Activated effector memory CD4-positive, alpha-beta T cell treated with anti-CD3 and anti-CD28 coated beads, Interleukin-2, amount 50 U/mL, for 16 hours (primary cell): ENCODE measurements around the gene COX7A2.

ENCODE experiments used
- DNase-seq: peaks from one replicate; pipeline ENCODE4 v3.0.0-alpha.2; 2020

The COX7A2 gene

GRCh38 chr6:75268121-75268987 lies 24.8 kb upstream of the COX7A2 start:
- DNase-seq: no peak

GRCh38 chr6:75267461-75267860 lies 23.9 kb upstream of the COX7A2 start:
- DNase-seq: no peak

- no peak for DNase-seq
Observed at GRCh38 chr6:75266716-75267291, 23.2 kb upstream of the COX7A2 start.

- DNase-seq: no peak
Observed at GRCh38 chr6:75263401-75263750, 19.8 kb upstream of the COX7A2 start.

GRCh38 chr6:75262716-75263400 lies 19.3 kb upstream of the COX7A2 start:
- no peak for DNase-seq

- no peak for DNase-seq
Observed at GRCh38 chr6:75261299-75261698, 17.7 kb upstream of the COX7A2 start.

GRCh38 chr6:75257343-75258087 lies 13.9 kb upstream of the COX7A2 start:
- DNase-seq: no peak

GRCh38 chr6:75250552-75250951 lies 7.0 kb upstream of the COX7A2 start:
- DNase-seq: no peak

- no peak for DNase-seq
Observed at GRCh38 chr6:75249837-75250236, 6.2 kb upstream of the COX7A2 start.

GRCh38 chr6:75246386-75246785 lies 2.8 kb upstream of the COX7A2 start:
- no peak for DNase-seq

- no peak for DNase-seq
Observed at GRCh38 chr6:75244063-75244584, 523 bp upstream of the COX7A2 start.

GRCh38 chr6:75236630-75237029 lies 7.0 kb downstream of the COX7A2 start:
- DNase-seq: no peak

GRCh38 chr6:75235271-75235670 lies 8.3 kb downstream of the COX7A2 start:
- no peak for DNase-seq

- DNase-seq: no peak
Observed at GRCh38 chr6:75234126-75234865, 9.3 kb downstream of the COX7A2 start.

GRCh38 chr6:75233092-75233615 lies 10.4 kb downstream of the COX7A2 start:
- no peak for DNase-seq

- DNase-seq: no peak
Observed at GRCh38 chr6:75230484-75231325, 12.9 kb downstream of the COX7A2 start.

- no peak for DNase-seq
Observed at GRCh38 chr6:75224303-75224926, 19.2 kb downstream of the COX7A2 start.

GRCh38 chr6:75223428-75223827 lies 20.2 kb downstream of the COX7A2 start:
- no peak for DNase-seq

- DNase-seq: no peak
Observed at GRCh38 chr6:75222261-75222660, 21.3 kb downstream of the COX7A2 start.

GRCh38 chr6:75221116-75221515 lies 22.5 kb downstream of the COX7A2 start:
- DNase-seq: no peak

GRCh38 chr6:75220357-75220756 lies 23.2 kb downstream of the COX7A2 start:
- no peak for DNase-seq
